Bronchial epithelial cell (primary cell): Measurements from ENCODE around the gene OR13J1. TPM values are rescaled to one million over a fixed set of nuclear protein-coding genes. Genes with fewer than 3 reads are reported as not detected.
"Not testable (repeated sequence)": the region's sequence is repeated elsewhere in the genome, so short reads cannot be mapped to it uniquely, and the experiment has no call there.

Source experiments
- DNase-seq: peaks from one replicate; pipeline ENCODE4 v3.0.0-alpha.2; 2010; ENCODE audit warnings: low read depth
- FAIRE-seq: peaks from 2 replicates; lab custom pipeline; 2011; peaks lifted over from hg19 to GRCh38; lab: Jason Lieb, UNC
- H3K27me3 ChIP-seq: 2 replicates; pipeline ENCODE4 v1.5.1; 2011; ENCODE audit warnings: low read length; ENCODE audit not compliant: control insufficient read depth, insufficient read depth
- H3K36me3 ChIP-seq: 2 replicates; pipeline ENCODE4 v1.5.1; 2011; ENCODE audit warnings: low read length; ENCODE audit not compliant: control insufficient read depth, insufficient read depth
- H3K4me3 ChIP-seq: 2 replicates; pipeline ENCODE4 v1.5.1; 2011; ENCODE audit warnings: mild to moderate bottlenecking, low read depth, low read length, control low read depth
- total RNA-seq: library from RNA; depleted of rRNA; stranded (reverse); fragments of >200 nt; gene quantifications from 2 replicates; pipeline ENCODE4 v1.2.1, GENCODE V29; 2014
- TF ChIP-seq, protein P1 (sequence below): IDR thresholded peaks from 2 replicates; pipeline ENCODE4 v1.5.1; 2011; ENCODE audit warnings: mild to moderate bottlenecking, moderate library complexity, low read length, control low read depth, inconsistent platforms; ENCODE audit not compliant: insufficient read depth, severe bottlenecking

Gene OR13J1
- total RNA-seq, 1 donor from 2014 or later: not detected

DNA sequence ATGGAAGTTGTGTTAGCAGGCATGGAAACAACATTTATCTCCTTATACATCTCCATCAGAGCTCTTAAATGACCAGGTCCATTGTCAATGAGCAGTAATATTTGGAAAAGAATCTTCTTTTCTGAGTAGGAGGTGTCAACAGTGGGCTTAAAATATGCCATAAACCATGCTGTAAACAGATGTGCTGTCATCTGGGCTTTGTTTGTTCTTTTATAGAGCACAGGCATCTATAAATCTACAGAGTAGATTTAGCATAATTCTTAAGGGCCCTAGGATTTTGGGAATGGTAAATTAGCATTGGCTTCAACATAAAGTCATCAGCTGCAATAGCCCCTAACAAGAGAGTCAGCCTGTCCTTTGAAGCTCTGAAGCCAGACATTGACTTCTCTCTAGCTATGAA lies 28.1 kb upstream of the OR13J1 start:
- Histone ChIP-seq H3K4me3 (no peak overlapping the region), H3K36me3 (no peaks in the 10 kb centered on the region), H3K27me3 (no peaks in the 10 kb centered on the region)
- DNase-seq: no peak
- no peak for FAIRE-seq
- TF ChIP-seq, protein P1, sequence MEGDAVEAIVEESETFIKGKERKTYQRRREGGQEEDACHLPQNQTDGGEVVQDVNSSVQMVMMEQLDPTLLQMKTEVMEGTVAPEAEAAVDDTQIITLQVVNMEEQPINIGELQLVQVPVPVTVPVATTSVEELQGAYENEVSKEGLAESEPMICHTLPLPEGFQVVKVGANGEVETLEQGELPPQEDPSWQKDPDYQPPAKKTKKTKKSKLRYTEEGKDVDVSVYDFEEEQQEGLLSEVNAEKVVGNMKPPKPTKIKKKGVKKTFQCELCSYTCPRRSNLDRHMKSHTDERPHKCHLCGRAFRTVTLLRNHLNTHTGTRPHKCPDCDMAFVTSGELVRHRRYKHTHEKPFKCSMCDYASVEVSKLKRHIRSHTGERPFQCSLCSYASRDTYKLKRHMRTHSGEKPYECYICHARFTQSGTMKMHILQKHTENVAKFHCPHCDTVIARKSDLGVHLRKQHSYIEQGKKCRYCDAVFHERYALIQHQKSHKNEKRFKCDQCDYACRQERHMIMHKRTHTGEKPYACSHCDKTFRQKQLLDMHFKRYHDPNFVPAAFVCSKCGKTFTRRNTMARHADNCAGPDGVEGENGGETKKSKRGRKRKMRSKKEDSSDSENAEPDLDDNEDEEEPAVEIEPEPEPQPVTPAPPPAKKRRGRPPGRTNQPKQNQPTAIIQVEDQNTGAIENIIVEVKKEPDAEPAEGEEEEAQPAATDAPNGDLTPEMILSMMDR: no peak

DNA sequence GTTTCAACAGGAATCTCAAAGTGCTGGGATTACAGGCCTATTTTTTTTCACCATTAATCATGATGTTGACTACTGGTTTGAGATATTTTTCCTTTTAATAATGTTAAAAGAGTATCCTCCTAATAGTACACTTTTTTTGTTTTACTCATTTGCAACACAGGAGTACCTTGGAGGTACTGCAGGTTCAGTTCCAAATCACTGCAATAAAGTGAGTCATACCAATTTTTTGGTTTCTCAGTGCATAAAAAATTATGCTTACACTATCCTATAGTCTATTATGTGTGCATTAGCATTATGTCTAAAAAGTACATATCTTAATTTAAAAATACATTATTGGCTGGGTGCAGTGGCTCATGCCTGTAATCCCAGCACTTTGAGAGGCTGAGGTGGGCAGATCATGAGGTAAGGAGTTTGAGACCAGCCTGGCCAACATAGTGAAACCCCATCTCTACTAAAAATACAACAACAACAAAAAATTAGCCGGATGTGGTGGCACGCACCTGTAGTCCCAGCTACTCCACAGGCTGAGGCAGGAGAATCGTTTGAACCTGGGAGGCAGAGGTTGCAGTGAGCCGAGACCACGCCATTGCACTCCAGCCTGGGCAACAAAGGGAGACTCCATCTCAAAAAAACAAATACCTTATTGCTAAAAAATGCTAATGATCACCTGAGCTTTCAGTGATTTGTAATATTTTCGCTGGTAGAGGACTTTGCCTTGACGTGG lies 27.3 kb upstream of the OR13J1 start:
- H3K36me3 ChIP-seq, H3K4me3 ChIP-seq, DNase-seq, H3K27me3 ChIP-seq, FAIRE-seq: not testable (repeated sequence)

DNA sequence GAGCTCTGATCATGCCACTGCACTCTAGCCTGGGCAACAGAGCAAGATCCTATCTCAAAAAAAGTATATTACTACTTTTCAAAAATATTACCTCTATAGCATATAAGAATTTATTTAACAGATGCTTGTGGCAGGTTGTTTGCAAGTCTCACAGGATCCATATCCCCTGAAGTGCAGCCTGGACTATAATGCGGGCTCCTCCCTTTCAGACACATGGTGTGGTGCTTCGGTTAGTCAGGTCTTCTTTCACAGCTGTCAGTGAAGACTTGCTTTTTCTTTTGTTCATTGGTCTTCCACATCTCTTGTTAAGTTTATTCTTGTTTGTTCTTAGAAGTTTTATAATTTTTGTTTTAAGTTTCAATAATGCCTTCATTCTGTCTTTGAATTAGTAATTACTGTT lies 26.4 kb upstream of the OR13J1 start:
- TF ChIP-seq, protein P1: no peak
- Histone ChIP-seq H3K27me3 (no peaks in the 10 kb centered on the region), H3K36me3 (no peaks in the 10 kb centered on the region), H3K4me3 (no peak overlapping the region)
- no peak for FAIRE-seq
- DNase-seq: no peak

DNA sequence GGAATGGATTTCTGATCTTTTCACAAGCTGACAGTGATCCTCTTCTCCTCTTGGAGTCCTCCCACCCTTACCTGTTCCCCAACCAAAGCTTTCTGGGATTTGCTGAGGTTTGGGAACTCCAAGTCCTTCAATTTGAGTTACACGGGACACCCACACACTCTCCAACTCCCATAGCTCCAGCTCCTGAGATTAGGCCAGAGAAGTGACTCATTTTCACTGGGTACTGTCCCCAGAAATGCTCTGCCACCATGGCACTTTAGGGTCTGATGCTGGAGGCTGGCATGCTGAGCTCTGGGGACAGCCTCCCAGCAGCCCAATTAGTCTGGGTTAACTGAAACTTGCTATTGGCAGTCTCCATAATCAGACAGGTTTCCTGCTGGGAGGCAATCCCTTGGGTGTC lies 21.9 kb upstream of the OR13J1 start:
- Histone ChIP-seq H3K36me3 (no peaks in the 10 kb centered on the region), H3K4me3 (no peak overlapping the region), H3K27me3 (no peaks in the 10 kb centered on the region)
- DNase-seq: no peak
- peak; percentile 89 for FAIRE-seq
- TF ChIP-seq, protein P1: no peak

DNA sequence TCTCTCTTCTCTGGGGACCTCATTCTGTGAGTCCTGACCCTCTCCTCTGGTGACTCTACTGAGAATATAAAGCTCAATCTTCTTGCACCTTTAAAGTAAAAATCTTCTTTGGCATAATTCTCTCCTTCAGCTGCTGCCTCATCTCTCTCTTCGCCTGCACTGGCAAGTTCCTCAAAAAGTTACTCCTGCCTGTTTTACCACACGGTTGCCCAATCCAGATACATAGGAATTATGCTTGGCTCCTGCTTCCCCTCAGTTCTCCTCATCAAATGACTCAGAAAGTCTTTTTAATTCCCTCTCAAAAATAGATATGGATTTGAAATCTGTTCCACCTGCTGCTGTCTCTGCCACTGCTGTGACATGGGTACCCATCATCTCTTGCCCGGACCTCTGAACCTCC lies 21.4 kb upstream of the OR13J1 start:
- FAIRE-seq (no peak), DNase-seq (no peak)
- TF ChIP-seq, protein P1: no peak
- H3K36me3 ChIP-seq: no peaks in the 10 kb centered on the region
- no peak overlapping the region for H3K4me3 ChIP-seq
- H3K27me3 ChIP-seq: no peaks in the 10 kb centered on the region

DNA sequence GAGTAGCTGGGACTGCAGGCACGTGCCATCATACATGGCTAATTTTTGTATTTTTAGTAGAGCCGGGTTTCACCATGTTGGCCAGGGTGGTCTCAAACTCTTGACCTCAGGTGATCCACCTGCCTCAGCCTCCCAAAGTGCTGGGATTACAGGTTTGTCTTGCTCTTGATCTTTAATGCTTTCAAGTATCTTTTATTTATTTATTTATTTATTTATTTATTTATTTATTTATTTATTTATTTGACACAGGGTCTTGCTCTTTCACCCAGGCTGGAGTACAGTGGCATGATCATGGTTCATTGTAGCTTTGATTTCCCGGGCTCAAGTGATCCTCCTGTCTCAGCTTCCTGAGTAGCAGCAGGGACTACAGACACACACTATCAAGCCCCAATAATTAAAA lies 14.7 kb upstream of the OR13J1 start:
- H3K27me3 ChIP-seq, FAIRE-seq, H3K4me3 ChIP-seq, DNase-seq, H3K36me3 ChIP-seq: not testable (repeated sequence)

DNA sequence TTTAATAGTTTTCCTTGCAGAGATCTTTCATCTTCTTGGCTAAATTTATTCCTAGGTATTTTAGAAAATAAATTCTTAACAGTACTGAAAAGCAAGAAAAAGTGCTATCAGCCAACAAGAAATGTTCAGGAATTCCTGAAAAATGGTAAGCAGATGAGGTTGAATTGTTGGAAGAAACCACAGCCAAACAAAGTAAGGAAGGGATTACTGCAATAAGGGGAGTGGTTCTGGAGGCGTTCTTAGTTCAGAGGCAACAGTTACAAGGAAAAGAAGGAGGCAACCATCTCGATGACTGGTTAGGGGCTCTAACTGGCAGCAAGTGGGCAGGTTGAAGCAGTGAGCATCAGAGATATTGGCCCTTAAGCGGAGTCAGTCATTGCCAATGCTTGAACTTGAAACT lies 12.8 kb upstream of the OR13J1 start:
- H3K36me3 ChIP-seq: no peaks in the 10 kb centered on the region
- no peak for FAIRE-seq
- TF ChIP-seq, protein P1: no peak
- H3K27me3 ChIP-seq: no peaks in the 10 kb centered on the region
- DNase-seq: no peak
- H3K4me3 ChIP-seq: no peak overlapping the region
